A549 (cell line): ENCODE measurements around the gene MTSS2. TPM values are rescaled to one million over a fixed set of nuclear protein-coding genes. Genes with fewer than 3 reads are reported as not detected.

Experiments
- ATAC-seq, 2 experiments: fragments of 200-7000 bp in 1 of 2; fragments of >200 bp in 1 of 2; cut with Nextera tagmentation in 1 of 2; cut with Tn5 transposase in 1 of 2; 3 replicates each; pipeline versions ENCODE4 v1.8.0 to v1.9.1; 2018 to 2020; ENCODE audit warnings: mild to moderate bottlenecking in 1 of 2, moderate library complexity in 1 of 2
- CTCF ChIA-PET: fragments of 300-600 bp; sonication (Branson Sonifier 250); formaldehyde crosslinking; extraction: SDS; loops from one replicate; lab custom pipeline; 2021; ENCODE audit warnings: antibody characterized with exemption, inconsistent platforms; lab: Yijun Ruan, JAX
- POLR2A ChIA-PET: fragments of 350-600 bp; formaldehyde crosslinking; extraction: SDS; loops from one replicate; lab custom pipeline; 2021; ENCODE audit warnings: antibody characterized with exemption, inconsistent platforms; lab: Yijun Ruan, JAX
- DNase-seq, 2 experiments: peaks; one replicate each; pipeline versions ENCODE4 v3.0.0 to v3.0.0-alpha.2; 2011 to 2016; ENCODE audit warnings: low read depth in 1 of 2, low spot score in 1 of 2
- FAIRE-seq: peaks from 2 replicates; lab custom pipeline; 2011; peaks lifted over from hg19 to GRCh38; lab: Jason Lieb, UNC
- H3K27ac ChIP-seq, 2 experiments: fragments of >200 bp; sonication (Bioruptor Twin); formaldehyde crosslinking; 3 replicates each; pipeline ENCODE4 v1.5.1; 2016 to 2017
- H3K4me1 ChIP-seq: fragments of >200 bp; sonication (Bioruptor Twin); formaldehyde crosslinking; 3 replicates; pipeline ENCODE4 v1.6.1; 2016
- H3K4me2 ChIP-seq: fragments of >200 bp; sonication (Bioruptor Twin); formaldehyde crosslinking; 3 replicates; pipeline ENCODE4 v1.6.1; 2016
- H3K4me3 ChIP-seq: fragments of >200 bp; sonication (Bioruptor Twin); formaldehyde crosslinking; 3 replicates; pipeline ENCODE4 v1.5.1; 2016
- H3K9me3 ChIP-seq: fragments of >200 bp; sonication (Bioruptor Twin); formaldehyde crosslinking; 3 replicates; pipeline ENCODE4 v1.6.1; 2016
- ATOH8 ChIP-seq: fragments of 250-450 bp; sonication (Bioruptor Pico); IDR thresholded peaks from 2 replicates; pipeline ENCODE4 v1.5.0; 2020; ENCODE audit warnings: low read depth, mild to moderate bottlenecking, moderate library complexity
- BHLHE40 ChIP-seq: IDR thresholded peaks from 2 replicates; pipeline ENCODE4 v1.6.1; 2012; ENCODE audit warnings: low read depth, low read length, inconsistent platforms
- CBX2 ChIP-seq: fragments of 200-600 bp; sonication (generic); IDR thresholded peaks from 2 replicates; pipeline ENCODE4 v1.6.1; 2016; ENCODE audit warnings: low read depth, mild to moderate bottlenecking, borderline replicate concordance
- CEBPB ChIP-seq, 2 experiments: fragments of >200 bp in 1 of 2; sonication (Bioruptor Twin) in 1 of 2; formaldehyde crosslinking in 1 of 2; IDR thresholded peaks; 2 replicates each; pipeline ENCODE4 v1.6.1; 2012 to 2016
- EHMT2 ChIP-seq: fragments of 200-600 bp; sonication (generic); IDR thresholded peaks from 2 replicates; pipeline ENCODE4 v1.6.1; 2016; ENCODE audit warnings: antibody characterized with exemption, low read depth, mild to moderate bottlenecking, moderate library complexity
- ESRRA ChIP-seq: fragments of 150-350 bp; IDR thresholded peaks from 2 replicates; pipeline ENCODE4 v1.6.1; 2014; ENCODE audit warnings: mild to moderate bottlenecking, low read length, borderline replicate concordance
- FOSL2 ChIP-seq, 2 experiments: fragments of 450-650 bp in 1 of 2; fragments of >200 bp in 1 of 2; sonication (Bioruptor Twin) in 1 of 2; formaldehyde crosslinking; IDR thresholded peaks; 2 replicates each; pipeline versions ENCODE4 v1.5.0 to v1.6.1; 2016 to 2020; ENCODE audit warnings: mild to moderate bottlenecking in 1 of 2, moderate library complexity in 1 of 2
- HES2 ChIP-seq: fragments of >200 bp; sonication (Bioruptor Twin); formaldehyde crosslinking; IDR thresholded peaks from 2 replicates; pipeline ENCODE4 v1.6.1; 2016
- HEYL ChIP-seq: fragments of 250-450 bp; sonication (Bioruptor Pico); IDR thresholded peaks from 2 replicates; pipeline ENCODE4 v1.8.0; 2021; ENCODE audit warnings: mild to moderate bottlenecking, moderate library complexity
- HOXA7 ChIP-seq: fragments of 250-450 bp; sonication (Bioruptor Pico); IDR thresholded peaks from 2 replicates; pipeline ENCODE4 v1.5.0; 2020; ENCODE audit warnings: mild to moderate bottlenecking, moderate library complexity
- HOXB13 ChIP-seq: fragments of 250-450 bp; sonication (Bioruptor Pico); IDR thresholded peaks from 2 replicates; pipeline ENCODE4 v1.5.0; 2020; ENCODE audit warnings: low read depth, mild to moderate bottlenecking, moderate library complexity
- HOXB5 ChIP-seq: fragments of 250-450 bp; sonication (Bioruptor Pico); IDR thresholded peaks from 2 replicates; pipeline ENCODE4 v1.5.0; 2020; ENCODE audit warnings: mild to moderate bottlenecking, moderate library complexity
- KDM1A ChIP-seq: fragments of 200-600 bp; sonication (generic); IDR thresholded peaks from 2 replicates; pipeline ENCODE4 v1.6.1; 2016; ENCODE audit warnings: low read depth, mild to moderate bottlenecking
- KDM5A ChIP-seq: fragments of 200-600 bp; sonication (generic); IDR thresholded peaks from 2 replicates; pipeline ENCODE4 v1.6.1; 2016; ENCODE audit warnings: antibody characterized with exemption, mild to moderate bottlenecking
- MAX ChIP-seq: IDR thresholded peaks from 2 replicates; pipeline ENCODE4 v1.6.1; 2012
- MYC ChIP-seq: IDR thresholded peaks from 2 replicates; pipeline ENCODE4 v1.6.1; 2012; ENCODE audit warnings: mild to moderate bottlenecking, inconsistent platforms, low read length, improper control_type of control experiment, borderline replicate concordance
- PBX3 ChIP-seq: IDR thresholded peaks from 2 replicates; pipeline ENCODE4 v1.6.1; 2012
- PHF8 ChIP-seq: fragments of 200-600 bp; sonication (generic); IDR thresholded peaks from 2 replicates; pipeline ENCODE4 v1.6.1; 2016; ENCODE audit warnings: low read depth, mild to moderate bottlenecking, antibody characterized with exemption, moderate library complexity, borderline replicate concordance
- RFX5 ChIP-seq: fragments of 450-650 bp; IDR thresholded peaks from 2 replicates; pipeline ENCODE4 v1.7.1; 2014; ENCODE audit warnings: antibody characterized with exemption, mild to moderate bottlenecking, moderate library complexity
- SREBF2 ChIP-seq: fragments of 450-650 bp; IDR thresholded peaks from 2 replicates; pipeline ENCODE4 v1.6.1; 2014; ENCODE audit warnings: mild to moderate bottlenecking, moderate library complexity
- TFCP2L1 ChIP-seq: fragments of 250-450 bp; sonication (Bioruptor Pico); IDR thresholded peaks from 2 replicates; pipeline ENCODE4 v1.5.0; 2021; ENCODE audit warnings: mild to moderate bottlenecking
- TP53 ChIP-seq: fragments of 250-450 bp; sonication (Bioruptor Pico); IDR thresholded peaks from 2 replicates; pipeline ENCODE4 v1.5.0; 2021; ENCODE audit warnings: mild to moderate bottlenecking, moderate library complexity
- USF2 ChIP-seq: fragments of 450-650 bp; IDR thresholded peaks from 2 replicates; pipeline ENCODE4 v1.6.1; 2014; ENCODE audit warnings: antibody characterized with exemption
- ZFP36 ChIP-seq: fragments of 450-650 bp; IDR thresholded peaks from 2 replicates; pipeline ENCODE4 v1.6.1; 2014; ENCODE audit warnings: borderline replicate concordance; ENCODE audit not compliant: partially characterized antibody
- WGBS: methylation state at CpG from one replicate; pipeline ENCODE4 v1.1.6; 2017; ENCODE audit errors: missing lambda C conversion rate; 5-methylcytosine and 5-hydroxymethylcytosine counted together
- polyA plus RNA-seq, 4 experiments: library from polyadenylated mRNA; depleted of rRNA in 3 of 4; stranded (reverse); fragments of >200 nt; fragmentation: RNase III in 1 of 4; extraction: RNeasy Plus Mini Kit Qiagen cat#74134 plus additional on column Dnase treatment in 1 of 4; gene quantifications; 2 replicates in 3 of 4; 3 replicates in 1 of 4; pipeline ENCODE4 v1.2.3, GENCODE V29; 2011 to 2017

MTSS2 gene
- polyA plus RNA-seq, 2 of the 4 experiments (the other 2 are of a cell fraction) = 13.1 to 27.1 TPM

- TF ChIP-seq HEYL (CRISPR knock-in tag) (no peak), ESRRA (no peak), HES2 (no peak), EHMT2 (no peak), BHLHE40 (no peak), HOXB13 (CRISPR knock-in tag) (no peak), HOXB5 (CRISPR knock-in tag) (no peak), MAX (no peak), TP53 (CRISPR knock-in tag) (no peak), CEBPB (IDR thresholded peaks at IDR 0.05) (no peak)
- TF ChIP-seq, all 56 proteins: peak for 0
These were observed 25.7 kb downstream of the MTSS2 start (continued) for GRCh38 chr16:70659953-70660671.

- DNase-seq (no peak), ATAC-seq (peak in 1 of 2 experiments; percentile 5; a peak in 3 of 6 replicates), FAIRE-seq (no peak)
- no peak overlapping the region for H3K4me2 ChIP-seq
- H3K4me3 ChIP-seq = no peak overlapping the region
- H3K27ac ChIP-seq = no peak overlapping the region
- WGBS = 87% methylated on average over 12 of the region's 12 CpGs
- ChIA-PET POLR2A (no interaction called here), CTCF (interaction anchor here (1.0 to 2.1 kb wide), 3 partner anchors 20 to 154 kb away, joined by 3 to 14 read pairs (median 4); no protein-coding TSS in a partner anchor)
- no peak for TF ChIP-seq ATOH8 (CRISPR knock-in tag)
- no peak for TF ChIP-seq BHLHE40
- TF ChIP-seq KDM1A = no peak
- no peak for TF ChIP-seq ZFP36
- TF ChIP-seq SREBF2 = no peak
- TF ChIP-seq CBX2 = no peak
- H3K9me3 ChIP-seq = no peaks in the 10 kb centered on the region
- no peaks in the 10 kb centered on the region for H3K4me1 ChIP-seq
These were observed 26.3 kb downstream of the MTSS2 start for GRCh38 chr16:70659546-70659945.

- FAIRE-seq = no peak
- no peak for TF ChIP-seq FOSL2 (IDR thresholded peaks at IDR 0.05)
- TF ChIP-seq FOSL2 (CRISPR knock-in tag; IDR thresholded peaks at IDR 0.05) = no peak
- TF ChIP-seq EHMT2 = no peak
- TF ChIP-seq HOXA7 (CRISPR knock-in tag) = no peak
- TF ChIP-seq MAX = no peak
- TF ChIP-seq RFX5 = no peak
- no peak for TF ChIP-seq TFCP2L1
- TF ChIP-seq MYC = no peak
- TF ChIP-seq USF2 = no peak
- no peak for TF ChIP-seq PHF8
- no peak for TF ChIP-seq KDM5A
- no peak for TF ChIP-seq PBX3
- WGBS = 69% methylated on average over 5 of the region's 5 CpGs
- no peak overlapping the region for H3K4me3 ChIP-seq
- H3K4me1 ChIP-seq = no peaks in the 10 kb centered on the region
- no peak for ATAC-seq
- ChIA-PET CTCF (interaction anchor here (1.0 to 2.1 kb wide), 3 partner anchors 21 to 153 kb away, joined by 3 to 14 read pairs (median 4); no protein-coding TSS in a partner anchor), POLR2A (no interaction called here)
- no peak overlapping the region for H3K4me2 ChIP-seq
- no peak for DNase-seq
- H3K9me3 ChIP-seq = no peaks in the 10 kb centered on the region
- no peak overlapping the region for H3K27ac ChIP-seq
These were observed 26.9 kb downstream of the MTSS2 start for GRCh38 chr16:70658921-70659320.
